ENCODE measurements around the gene CNIH4.
"Not testable (repeated sequence)": the region's sequence is repeated elsewhere in the genome, so short reads cannot be mapped to it uniquely, and the experiment has no call there.

The CNIH4 gene

DNA sequence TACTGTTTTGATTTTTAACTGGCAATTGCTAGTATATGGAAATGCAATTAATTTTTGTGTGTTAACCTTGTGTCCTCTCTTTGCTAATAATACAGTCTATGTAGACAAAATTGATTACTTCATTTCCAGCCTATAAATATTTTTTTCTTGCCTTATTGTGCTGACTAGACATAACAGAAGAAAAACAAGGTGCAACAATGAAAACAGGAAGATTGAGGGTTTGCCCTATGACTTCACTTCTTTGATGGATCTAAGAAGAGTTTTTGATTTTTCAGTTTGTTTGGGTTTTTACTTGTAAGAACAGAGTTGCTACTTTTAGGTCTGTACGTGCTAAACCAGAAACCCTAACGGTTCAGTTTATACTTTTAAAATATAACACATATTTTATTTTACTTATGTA, 8.5 kb upstream of the CNIH4 start:
- DNase-seq (ENCODE audit: low read depth in 2 of 2), result no peak

GRCh38 chr1:224349716-224350115, 7.0 kb upstream of the CNIH4 start:
- not testable (repeated sequence) for DNase-seq (ENCODE audit: low read depth in 2 of 2)

DNA sequence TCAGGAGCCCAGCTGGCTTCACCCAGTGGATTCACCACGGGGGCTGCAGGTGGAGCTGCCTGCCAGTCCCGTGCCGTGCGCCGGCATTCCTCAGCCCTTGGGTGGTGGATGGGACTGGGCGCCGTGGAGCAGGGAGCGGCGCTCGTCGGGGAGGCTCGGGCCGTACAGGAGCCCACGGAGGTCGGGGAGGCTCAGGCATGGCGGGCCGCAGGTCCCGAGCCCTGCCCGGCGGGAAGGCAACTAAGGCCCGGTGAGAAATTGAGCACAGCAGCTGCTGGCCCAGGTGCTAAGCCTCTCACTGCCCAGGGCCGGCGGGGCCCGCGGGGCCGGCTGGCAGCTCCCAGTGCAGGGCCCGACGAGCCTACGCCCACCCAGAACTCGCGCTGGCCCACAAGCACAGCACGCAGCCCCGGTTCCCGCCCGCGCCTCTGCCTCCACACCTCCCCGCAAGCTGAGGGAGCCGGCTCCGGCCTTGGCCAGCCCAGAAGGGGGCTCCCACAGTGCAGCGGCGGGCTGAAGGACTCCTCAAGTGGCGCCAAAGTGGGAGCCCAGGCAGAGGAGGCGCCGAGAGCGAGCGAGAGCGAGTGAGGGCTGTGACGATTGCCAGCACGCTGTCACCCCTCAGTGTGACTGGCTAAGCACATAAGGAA, 4.1 kb upstream of the CNIH4 start:
- DNase-seq (ENCODE audit: low read depth in 2 of 2), result not testable (repeated sequence)

DNA sequence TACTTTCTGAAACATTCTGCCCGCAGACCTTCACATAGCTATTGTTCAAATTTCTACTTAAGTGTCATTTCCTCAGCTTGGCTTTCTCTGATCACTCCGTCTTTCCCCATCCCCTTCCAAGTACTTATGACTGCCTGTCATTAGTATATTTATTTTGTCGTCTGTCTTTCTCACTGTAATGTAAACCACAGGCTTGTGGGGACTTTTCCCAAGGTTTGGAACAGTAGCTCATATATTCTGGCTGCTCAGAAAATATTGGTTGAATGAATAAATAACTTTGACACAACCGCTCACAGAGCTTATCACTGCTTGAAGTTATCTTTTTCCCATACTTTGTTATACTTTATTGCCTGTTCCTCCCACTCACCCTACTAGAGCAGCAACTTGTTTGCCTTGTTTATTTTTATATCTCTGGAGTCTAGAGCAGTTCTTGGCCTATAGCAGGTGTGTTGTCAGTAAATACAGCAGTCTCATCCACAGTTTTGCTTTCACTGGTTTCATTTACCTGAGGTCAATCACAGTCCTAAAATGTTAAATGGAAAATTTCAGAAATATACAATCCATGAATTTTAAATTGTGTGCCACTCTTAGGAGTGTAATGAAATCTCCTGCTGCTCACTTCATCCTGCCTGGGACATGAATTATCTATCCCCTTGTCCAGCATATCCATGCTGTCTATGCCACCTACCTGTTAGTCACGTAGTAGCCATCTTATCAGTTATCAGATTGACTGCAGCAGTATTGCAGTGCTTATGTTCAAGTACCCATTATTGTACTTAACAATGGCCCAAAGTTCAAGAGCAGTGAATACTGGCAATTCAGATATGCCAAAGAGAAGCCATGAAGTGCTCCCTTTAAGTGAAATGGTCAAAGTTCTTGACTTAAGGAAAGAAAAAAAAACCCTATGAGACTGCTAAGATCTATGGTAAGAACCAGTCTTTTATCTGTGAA, 2.4 kb upstream of the CNIH4 start:
- no peak for DNase-seq (ENCODE audit: low read depth in 2 of 2)

GRCh38 chr1:224357626-224358124, 996 bp downstream of the CNIH4 start:
- DNase-seq (ENCODE audit: low read depth in 2 of 2), result no peak

GRCh38 chr1:224358237-224358636, 1.6 kb downstream of the CNIH4 start:
- DNase-seq (ENCODE audit: low read depth in 2 of 2), result no peak

GRCh38 chr1:224359207-224359606, 2.5 kb downstream of the CNIH4 start:
- no peak for DNase-seq (ENCODE audit: low read depth in 2 of 2)

DNA sequence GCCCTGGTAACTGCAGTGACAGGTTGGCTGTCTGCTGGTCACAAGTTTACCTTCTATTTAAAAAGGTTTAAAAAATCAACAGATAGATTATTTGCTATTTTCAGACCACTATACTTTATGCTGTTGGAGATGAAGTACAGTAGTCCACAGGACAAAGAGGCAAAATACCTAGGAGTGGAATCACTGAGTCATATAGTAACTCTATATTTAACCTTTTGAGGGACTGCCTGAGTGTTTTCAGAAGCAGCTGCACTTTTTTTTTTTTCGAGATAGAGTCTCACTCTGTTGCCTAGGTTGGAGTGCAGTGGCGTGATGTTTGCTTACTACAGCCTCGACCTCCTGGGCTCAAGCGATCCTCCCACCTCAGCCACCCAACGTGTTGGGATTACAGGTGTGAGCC, 11.7 kb downstream of the CNIH4 start:
- DNase-seq (ENCODE audit: low read depth in 2 of 2), result no peak

DNA sequence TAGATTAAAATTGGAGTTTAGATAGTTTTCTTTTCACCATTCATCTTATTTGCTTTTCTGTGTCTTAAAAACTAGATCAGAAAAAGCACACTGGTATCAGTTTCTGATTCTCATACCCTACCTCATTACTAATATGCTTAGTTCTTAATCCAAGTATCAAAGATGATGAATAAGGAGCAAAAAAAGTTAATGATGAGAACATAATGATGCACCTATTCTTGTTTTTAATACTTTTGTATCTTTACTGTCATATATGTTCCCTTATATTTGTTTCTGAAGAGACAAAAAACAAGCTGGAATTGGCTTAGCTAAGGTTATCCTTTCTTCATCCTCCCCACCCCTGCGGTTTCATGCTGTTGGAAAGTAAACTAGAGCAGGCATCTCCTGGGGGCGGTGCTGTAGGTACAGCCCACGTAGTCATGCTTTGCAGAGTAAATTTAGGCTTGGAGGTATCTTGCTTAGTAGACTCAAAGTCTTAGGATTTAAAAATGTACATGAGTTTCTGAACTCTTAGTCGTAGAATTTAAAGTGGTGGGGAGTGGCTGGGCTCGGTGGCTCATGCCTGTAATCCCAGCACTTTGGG, 16.4 kb downstream of the CNIH4 start:
- DNase-seq (ENCODE audit: low read depth in 2 of 2), result no peak

DNA sequence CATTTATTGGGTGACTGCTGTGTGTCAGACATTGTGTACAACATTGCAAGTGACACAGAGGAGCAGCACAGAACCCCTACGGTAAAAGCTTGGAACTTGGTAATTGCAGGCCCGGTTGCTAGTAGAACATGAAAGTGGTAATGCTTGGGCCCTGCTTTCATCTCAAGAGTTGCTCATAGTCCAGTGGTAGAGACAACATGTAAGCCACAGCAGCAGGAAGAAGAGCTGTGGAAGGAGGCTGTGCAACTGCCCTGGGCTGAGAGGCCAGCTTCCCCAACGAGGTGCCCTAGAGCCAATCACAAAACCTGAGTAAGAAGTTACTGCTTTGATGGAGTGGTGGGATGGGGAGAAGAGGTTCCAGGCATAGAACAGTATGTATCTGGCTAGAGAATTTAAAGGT, 18.4 kb downstream of the CNIH4 start:
- no peak for DNase-seq (ENCODE audit: low read depth in 2 of 2)

GRCh38 chr1:224377676-224378006, 21.0 kb downstream of the CNIH4 start:
- DNase-seq (ENCODE audit: low read depth in 2 of 2), result no peak

GRCh38 chr1:224378855-224379631, 22.4 kb downstream of the CNIH4 start:
- DNase-seq (ENCODE audit: low read depth in 2 of 2), result no peak

DNA sequence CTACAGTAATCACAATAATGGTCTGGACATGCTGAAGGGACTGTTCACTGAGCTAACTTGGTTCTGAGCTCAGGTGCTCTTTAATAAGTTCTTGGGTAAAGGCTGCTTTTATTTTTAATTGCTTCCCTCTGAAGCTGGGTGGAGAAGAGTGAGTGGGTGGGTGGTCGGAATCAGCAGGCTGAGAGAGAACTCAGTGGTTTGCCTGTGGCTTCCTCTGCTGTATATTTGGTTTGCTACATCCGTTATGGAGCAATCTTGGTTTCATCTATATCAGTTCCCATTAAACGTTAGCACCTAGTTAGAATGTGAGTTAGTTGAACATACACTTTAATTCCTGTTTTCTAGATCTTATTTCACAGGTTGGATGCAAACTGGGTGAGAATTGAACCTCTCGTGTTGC, 23.3 kb downstream of the CNIH4 start:
- DNase-seq (ENCODE audit: low read depth in 2 of 2), result no peak

DNA sequence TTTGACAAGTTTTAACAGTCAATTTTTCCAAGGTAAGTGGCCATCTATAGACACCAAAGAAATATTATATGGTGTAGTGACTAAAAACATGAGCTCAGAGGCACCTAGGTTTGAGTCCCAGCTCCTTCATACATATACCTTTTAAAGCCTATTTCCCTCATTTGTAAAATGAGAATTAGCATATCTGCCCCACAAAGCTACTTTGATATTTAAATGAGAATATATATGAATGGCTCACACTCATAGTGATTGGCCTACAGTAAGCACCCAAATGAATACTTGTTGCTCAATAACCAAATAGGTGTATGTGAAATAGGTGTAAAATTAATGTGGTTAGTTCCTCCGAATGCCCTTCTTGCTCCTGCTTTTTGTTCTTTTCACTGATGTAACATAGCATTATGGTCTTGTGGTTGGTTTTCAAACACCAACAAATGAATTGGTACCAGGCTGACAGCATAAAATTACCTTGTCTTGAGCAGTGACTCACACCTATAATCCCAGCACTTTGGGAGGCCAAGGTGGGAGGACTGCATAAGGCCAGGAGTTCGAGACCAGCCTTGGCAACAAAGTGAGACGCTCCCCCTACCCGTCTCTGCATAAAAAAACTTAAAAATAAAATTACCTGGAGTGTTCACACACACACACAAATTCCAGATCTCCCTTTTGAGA, 25.3 kb downstream of the CNIH4 start:
- no peak for DNase-seq (ENCODE audit: low read depth in 2 of 2)

DNA sequence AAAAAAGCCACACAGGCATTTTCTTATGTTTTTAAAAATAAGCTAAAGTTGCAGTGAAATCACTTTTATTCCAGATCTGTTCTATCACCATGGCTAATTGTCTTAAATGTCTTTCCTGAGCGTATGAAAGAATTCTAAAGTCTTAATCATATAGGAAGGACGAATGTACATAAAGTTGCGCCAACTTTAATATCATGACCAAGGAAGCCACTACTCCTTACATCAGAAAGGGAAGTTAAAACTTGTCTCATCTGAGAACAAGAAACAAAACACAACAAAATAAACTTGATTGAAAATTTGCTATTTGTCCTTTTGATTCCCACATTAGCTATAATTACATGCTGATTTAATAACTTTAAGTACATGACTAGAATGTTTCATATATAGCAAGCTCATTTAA, 26.5 kb downstream of the CNIH4 start:
- DNase-seq (ENCODE audit: low read depth in 2 of 2), result no peak

- DNase-seq (ENCODE audit: low read depth in 2 of 2), result no peak
Observed at GRCh38 chr1:224387302-224387912, 30.7 kb downstream of the CNIH4 start.

- DNase-seq (ENCODE audit: low read depth in 2 of 2), result no peak
Observed at GRCh38 chr1:224387943-224388342, 31.3 kb downstream of the CNIH4 start.

- DNase-seq (ENCODE audit: low read depth in 2 of 2), result no peak
Observed at GRCh38 chr1:224390517-224390916, 33.8 kb downstream of the CNIH4 start.

- DNase-seq (ENCODE audit: low read depth in 2 of 2), result no peak
Observed at GRCh38 chr1:224392411-224393249, 36.0 kb downstream of the CNIH4 start.

DNA sequence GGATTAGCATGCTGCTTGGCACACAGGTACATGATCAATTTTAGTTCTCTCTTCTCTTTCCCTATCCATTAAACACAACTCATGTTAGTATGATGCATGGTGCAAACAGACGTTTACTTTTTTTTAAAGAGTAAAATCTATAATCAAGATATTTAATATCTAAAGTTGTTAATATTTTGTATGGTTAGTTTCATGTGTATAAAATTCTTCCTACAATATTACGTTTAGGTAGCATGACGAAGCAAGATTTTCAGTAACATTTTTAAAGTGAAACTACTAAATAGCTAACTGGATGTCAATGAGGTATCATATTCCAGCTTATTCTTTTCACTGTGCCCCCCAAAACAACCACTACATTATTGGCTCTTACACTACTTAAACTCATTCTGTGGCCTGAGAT, 36.6 kb downstream of the CNIH4 start:
- DNase-seq (ENCODE audit: low read depth in 2 of 2), result no peak
